ENCODE measurements around the gene TMEM185B.
A peak's percentile ranks its signal among the peaks of the same experiment; 100 is the strongest.

TMEM185B gene

DNA sequence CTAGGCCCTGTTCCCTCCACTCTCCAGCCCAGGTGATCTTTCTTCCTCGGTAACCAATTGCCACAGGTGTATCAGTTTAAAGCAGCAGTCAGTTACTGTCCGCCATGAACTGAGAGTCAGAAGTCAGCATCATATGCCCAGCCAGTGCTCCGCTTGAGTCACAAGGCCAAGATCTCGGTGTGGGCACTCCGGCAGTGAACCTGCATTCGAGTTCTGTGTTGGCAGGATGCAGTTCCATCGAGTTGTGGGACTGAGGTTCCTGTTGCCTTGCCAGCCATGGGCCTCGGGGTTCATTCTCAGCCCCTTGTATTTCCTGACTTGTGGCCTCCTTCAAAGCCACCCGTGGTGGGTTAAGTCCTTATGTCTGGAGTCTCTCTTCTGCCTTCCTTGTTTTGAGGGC lies 3.1 kb upstream of the TMEM185B start:
- TF ChIP-seq, protein P1, sequence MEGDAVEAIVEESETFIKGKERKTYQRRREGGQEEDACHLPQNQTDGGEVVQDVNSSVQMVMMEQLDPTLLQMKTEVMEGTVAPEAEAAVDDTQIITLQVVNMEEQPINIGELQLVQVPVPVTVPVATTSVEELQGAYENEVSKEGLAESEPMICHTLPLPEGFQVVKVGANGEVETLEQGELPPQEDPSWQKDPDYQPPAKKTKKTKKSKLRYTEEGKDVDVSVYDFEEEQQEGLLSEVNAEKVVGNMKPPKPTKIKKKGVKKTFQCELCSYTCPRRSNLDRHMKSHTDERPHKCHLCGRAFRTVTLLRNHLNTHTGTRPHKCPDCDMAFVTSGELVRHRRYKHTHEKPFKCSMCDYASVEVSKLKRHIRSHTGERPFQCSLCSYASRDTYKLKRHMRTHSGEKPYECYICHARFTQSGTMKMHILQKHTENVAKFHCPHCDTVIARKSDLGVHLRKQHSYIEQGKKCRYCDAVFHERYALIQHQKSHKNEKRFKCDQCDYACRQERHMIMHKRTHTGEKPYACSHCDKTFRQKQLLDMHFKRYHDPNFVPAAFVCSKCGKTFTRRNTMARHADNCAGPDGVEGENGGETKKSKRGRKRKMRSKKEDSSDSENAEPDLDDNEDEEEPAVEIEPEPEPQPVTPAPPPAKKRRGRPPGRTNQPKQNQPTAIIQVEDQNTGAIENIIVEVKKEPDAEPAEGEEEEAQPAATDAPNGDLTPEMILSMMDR (IDR thresholded peaks at IDR 0.05; ENCODE audit: low read depth, low read length, missing control alignments), result no peak

DNA sequence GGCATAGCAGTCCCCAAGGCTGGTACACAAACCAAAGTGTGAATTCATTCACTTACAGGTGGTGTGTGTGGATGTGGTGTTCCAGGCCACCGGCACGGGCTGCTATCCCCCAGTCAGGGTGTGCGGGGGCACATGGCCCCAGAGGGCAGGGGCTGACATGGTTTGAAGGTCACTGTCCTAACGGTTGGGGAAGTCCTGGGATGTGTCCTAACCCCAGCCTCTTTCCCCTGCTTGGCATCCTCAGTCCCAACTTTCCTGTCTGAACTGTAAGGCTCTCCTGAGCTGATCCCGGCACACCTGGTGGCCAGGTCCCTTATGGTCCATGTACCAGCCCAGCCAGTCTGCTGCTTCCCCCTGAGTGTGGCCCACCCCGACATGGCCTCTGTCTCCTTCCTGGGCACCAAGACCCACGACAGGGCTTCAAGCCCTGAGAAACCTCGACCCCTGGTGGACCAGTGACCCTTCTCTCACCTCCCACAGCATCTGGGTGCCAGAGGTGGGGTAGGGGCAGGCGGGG lies 2.4 kb upstream of the TMEM185B start:
- TF ChIP-seq, protein P1 (IDR thresholded peaks at IDR 0.05; ENCODE audit: low read depth, low read length, missing control alignments), result no peak
- no peak for DNase-seq (ENCODE audit: extremely low read depth, low read depth)
- H3K4me3 ChIP-seq (replicated peaks; ENCODE audit: low read depth, low read length), result no peak overlapping the region

More for the DNA sequence above, 3.1 kb upstream of the TMEM185B start:
- no peak for DNase-seq (ENCODE audit: extremely low read depth, low read depth)
- no peak overlapping the region for H3K4me3 ChIP-seq (replicated peaks; ENCODE audit: low read depth, low read length)

DNA sequence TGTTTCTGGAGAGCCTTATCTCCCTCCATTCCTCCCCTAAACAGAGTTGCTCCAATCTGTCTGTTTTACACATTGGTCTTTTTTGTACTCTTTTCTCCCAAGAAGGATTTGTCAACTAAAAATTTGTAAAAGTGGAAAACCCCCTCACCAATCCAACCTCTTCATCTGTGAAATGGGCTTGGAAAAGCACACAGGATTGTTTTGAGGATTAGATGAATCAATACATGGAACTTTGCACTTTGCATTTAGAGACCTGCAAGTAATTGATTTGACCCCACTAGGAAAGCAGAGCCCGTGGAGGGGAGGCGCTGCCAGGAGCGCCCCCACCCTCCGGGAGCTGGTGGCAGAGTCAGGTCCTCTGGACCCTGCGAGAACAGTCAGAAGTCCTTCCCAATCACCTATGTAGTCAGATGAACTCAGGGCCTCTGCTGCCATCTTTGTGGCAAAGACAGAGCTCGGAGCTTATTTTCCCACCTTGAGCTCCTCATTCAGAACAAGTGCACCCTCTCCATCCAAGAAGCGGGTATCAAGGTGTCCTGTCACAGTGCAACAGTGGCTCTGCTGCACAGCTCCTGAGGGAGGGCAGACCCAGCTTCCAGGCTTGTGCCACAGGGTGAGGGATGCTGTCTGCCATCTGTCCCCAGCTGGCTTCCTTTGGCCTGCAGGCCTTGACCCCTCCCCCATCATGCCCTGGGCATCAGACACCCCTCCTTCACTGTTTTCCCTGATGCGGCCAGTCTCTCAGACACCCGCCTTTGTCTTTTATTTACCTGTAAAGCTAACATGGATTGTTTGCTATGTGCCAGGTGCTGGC lies 1.7 kb upstream of the TMEM185B start:
- TF ChIP-seq, protein P1 (IDR thresholded peaks at IDR 0.05; ENCODE audit: low read depth, low read length, missing control alignments), result no peak
- no peak for DNase-seq (ENCODE audit: extremely low read depth, low read depth)
- H3K4me3 ChIP-seq (replicated peaks; ENCODE audit: low read depth, low read length), result no peak overlapping the region

DNA sequence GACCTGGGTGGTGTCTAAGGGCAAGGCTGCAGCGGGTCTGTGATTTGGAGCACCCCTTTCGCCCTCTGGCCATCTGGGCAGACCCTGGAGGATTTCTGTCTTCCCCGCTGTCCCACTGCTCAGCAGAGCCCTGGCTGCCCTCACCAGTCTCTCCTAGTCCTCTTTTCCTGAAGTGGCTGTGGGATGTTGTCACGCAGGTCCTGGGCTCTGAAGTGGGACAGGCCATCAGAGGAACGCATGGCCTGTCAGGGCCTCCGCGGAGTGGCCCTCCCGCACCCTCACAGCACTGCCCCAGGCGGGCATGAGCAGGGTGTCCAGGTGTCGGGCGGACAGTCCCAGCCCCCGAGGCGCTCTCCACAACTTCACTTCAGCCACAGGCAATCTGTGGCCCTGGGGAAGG lies 1.1 kb upstream of the TMEM185B start:
- TF ChIP-seq, protein P1 (IDR thresholded peaks at IDR 0.05; ENCODE audit: low read depth, low read length, missing control alignments), result no peak
- H3K4me3 ChIP-seq (replicated peaks; ENCODE audit: low read depth, low read length), result no peak overlapping the region
- no peak for DNase-seq (ENCODE audit: extremely low read depth, low read depth)

DNA sequence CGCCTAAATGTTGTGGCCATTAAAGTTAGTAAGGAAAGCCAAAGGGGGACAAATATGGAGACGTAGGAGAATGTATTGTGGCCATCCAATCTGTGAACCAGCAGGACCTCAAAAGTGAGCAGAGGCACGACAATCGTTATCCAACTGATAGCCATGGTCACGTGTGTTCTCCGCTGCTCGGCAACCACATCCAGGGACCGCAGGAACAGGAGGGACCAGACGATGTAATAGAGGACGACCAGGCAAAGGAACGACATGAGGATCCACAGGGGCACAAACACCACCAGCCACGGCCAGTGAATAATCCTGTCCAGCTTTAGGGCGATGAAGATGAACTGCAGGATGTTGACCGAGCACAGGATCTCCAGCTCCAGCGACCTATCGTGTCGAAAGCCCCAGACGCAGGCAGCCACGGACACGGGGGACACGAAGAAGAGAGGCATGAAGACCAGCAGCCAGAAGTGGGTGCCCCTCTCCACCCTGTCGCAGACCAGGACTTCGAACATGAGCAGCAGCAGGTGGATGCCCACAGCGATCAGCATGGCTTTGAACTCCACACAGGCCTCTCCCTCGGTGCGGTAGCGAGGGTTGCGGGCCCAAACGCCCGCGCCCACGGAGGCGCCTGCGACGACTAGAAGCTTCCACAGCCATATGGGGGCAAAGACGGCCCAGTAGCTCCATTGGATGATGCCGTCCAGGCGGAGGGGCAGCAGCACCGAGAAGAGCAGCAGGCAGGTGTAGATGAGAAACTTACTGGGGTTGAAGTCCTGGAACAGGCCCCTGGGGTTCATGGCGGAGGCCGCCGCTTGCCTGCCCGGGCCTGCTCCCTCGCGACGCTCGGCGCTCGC lies 790 bp downstream of the TMEM185B start:
- no peak for DNase-seq (ENCODE audit: extremely low read depth, low read depth)
- H3K4me3 ChIP-seq (replicated peaks; ENCODE audit: low read depth, low read length), result peak overlapping the region; percentile 50
- TF ChIP-seq, protein P1 (IDR thresholded peaks at IDR 0.05; ENCODE audit: low read depth, low read length, missing control alignments), result no peak

DNA sequence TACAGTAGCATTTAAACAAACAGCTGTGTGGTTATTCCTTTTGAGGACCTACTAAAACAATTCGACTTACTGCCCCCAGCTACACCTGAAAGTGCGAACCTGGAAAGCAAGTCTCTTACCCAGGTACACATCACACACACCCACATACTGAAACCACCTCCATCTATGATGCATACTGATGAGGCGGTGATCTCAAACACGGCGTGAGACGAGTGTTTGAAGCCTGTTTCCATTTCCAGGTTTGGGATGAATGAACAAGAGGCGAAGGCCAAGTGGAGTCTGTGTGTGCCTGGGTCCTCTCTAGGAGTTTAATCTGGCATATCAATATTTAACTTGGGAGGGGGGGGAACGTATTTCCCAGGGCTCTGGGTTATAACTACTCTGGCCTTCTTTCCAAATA lies 1.6 kb downstream of the TMEM185B start:
- H3K4me3 ChIP-seq (replicated peaks; ENCODE audit: low read depth, low read length), result no peak overlapping the region

More for the DNA sequence above, 1.6 kb downstream of the TMEM185B start:
- TF ChIP-seq, protein P1 (IDR thresholded peaks at IDR 0.05; ENCODE audit: low read depth, low read length, missing control alignments), result no peak
- DNase-seq (ENCODE audit: extremely low read depth, low read depth), result no peak

All from HFF-Myc (cell line).